ENCODE data around the gene INPP5D.
"Not testable (repeated sequence)": the region's sequence is repeated elsewhere in the genome, so short reads cannot be mapped to it uniquely, and the experiment has no call there.

INPP5D gene

GRCh38 chr2:233147829-233148167, 87.7 kb downstream of the INPP5D start:
- no peak overlapping the region for H3K27ac ChIP-seq (ENCODE audit: low read depth, low read length)
- H3K27me3 ChIP-seq (ENCODE audit: insufficient read depth, low read length): peaks cover 83% of the 10 kb centered on the region
- H3K4me3 ChIP-seq (ENCODE audit: low read depth, low read length): no peak overlapping the region
- H2AFZ ChIP-seq (ENCODE audit: low read length, unreplicated experiment): no peak overlapping the region
- no peaks in the 10 kb centered on the region for H3K4me1 ChIP-seq (ENCODE audit: control insufficient read depth, insufficient read depth, low read length, unreplicated experiment)
- H3K36me3 ChIP-seq (ENCODE audit: insufficient read depth, low read length): no peaks in the 10 kb centered on the region
- no peaks in the 10 kb centered on the region for H3K79me2 ChIP-seq (ENCODE audit: control insufficient read depth, insufficient read depth, low read length, unreplicated experiment)

DNA sequence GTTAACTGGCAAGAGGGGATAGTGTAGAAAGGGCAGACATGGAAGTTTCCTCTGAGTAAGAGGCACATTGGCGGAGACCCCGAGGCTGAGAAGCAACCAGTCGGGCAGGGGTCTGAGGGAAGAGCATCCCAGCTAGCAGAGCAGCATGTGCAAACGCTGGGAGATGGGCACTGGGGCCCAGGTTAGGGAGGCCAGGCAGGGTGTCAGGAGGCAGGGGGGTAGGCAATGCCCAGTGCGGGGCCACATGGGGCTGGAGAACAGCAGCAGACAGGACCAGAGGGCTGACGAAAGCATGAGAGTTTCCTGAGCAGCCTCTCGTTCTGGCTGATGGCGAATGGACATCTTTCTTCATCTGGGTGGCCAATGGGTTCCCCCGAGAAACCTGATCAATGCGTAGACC, 88.2 kb downstream of the INPP5D start:
- no peaks in the 10 kb centered on the region for H3K36me3 ChIP-seq (ENCODE audit: insufficient read depth, low read length)
- H3K27ac ChIP-seq (ENCODE audit: low read depth, low read length): no peak overlapping the region
- no peak overlapping the region for H3K4me3 ChIP-seq (ENCODE audit: low read depth, low read length)
- H2AFZ ChIP-seq (ENCODE audit: low read length, unreplicated experiment): no peak overlapping the region
- no peaks in the 10 kb centered on the region for H3K4me1 ChIP-seq (ENCODE audit: control insufficient read depth, insufficient read depth, low read length, unreplicated experiment)
- H3K79me2 ChIP-seq (ENCODE audit: control insufficient read depth, insufficient read depth, low read length, unreplicated experiment): no peaks in the 10 kb centered on the region
- H3K27me3 ChIP-seq (ENCODE audit: insufficient read depth, low read length): peaks cover 81% of the 10 kb centered on the region

DNA sequence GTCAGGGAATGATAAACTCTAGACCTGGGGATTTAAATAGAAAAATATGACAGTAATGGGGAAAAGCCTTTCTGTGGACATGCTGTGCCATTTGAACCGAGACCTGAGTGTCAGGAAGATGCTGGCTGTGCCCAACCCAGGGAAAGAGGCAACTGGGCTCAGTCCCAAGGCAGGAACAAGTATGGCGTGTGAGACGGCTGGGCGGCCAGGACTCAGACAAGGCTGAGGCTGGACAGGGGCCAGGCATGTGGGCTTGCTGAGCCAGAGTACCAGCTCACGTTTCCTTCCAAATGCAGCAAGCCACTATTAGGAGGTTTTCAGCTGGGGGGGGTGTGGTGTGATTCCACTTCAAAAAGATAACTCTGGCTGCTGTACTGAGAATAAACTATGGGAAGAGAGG, 92.4 kb downstream of the INPP5D start:
- Histone ChIP-seq H3K27me3 (ENCODE audit: insufficient read depth, low read length) (peaks cover 49% of the 10 kb centered on the region), H3K79me2 (ENCODE audit: control insufficient read depth, insufficient read depth, low read length, unreplicated experiment) (no peaks in the 10 kb centered on the region), H3K4me1 (ENCODE audit: control insufficient read depth, insufficient read depth, low read length, unreplicated experiment) (no peaks in the 10 kb centered on the region), H3K4me3 (ENCODE audit: low read depth, low read length) (no peak overlapping the region), H2AFZ (ENCODE audit: low read length, unreplicated experiment) (no peak overlapping the region), H3K27ac (ENCODE audit: low read depth, low read length) (no peak overlapping the region), H3K36me3 (ENCODE audit: insufficient read depth, low read length) (no peaks in the 10 kb centered on the region)

DNA sequence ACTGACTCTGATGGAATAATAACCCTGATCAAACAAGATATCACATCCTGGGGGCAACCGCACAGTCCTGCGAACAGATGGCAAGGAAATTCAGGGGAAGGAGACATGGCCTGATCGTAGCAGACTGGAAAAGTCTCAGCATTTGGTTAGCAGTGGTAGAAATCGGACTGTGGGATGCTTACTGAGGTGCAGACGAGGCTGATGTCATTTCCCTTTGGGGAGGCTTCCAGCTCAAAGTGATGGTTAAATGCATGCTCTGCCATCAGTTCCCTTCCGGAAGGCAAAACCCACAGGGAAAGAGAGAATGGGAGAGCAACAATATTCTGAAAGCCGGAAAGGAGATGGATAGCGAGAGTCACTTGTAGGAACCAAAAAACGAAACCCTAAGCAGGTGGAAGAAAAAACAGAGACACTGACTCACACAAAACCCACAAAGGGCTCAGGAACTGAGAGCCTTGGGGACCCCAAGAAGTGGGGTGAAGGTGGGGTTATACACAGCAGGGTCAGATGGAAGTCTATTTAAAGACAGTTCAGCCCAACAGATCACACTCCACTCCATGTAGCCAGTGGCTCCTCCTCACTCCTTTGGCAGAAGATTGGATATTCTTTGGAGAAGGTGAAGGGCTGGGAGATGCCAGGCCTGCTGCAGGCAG, 93.1 kb downstream of the INPP5D start:
- Histone ChIP-seq H3K27ac (ENCODE audit: low read depth, low read length) (no peak overlapping the region), H3K27me3 (ENCODE audit: insufficient read depth, low read length) (peaks cover 46% of the 10 kb centered on the region), H2AFZ (ENCODE audit: low read length, unreplicated experiment) (no peak overlapping the region), H3K79me2 (ENCODE audit: control insufficient read depth, insufficient read depth, low read length, unreplicated experiment) (no peaks in the 10 kb centered on the region), H3K36me3 (ENCODE audit: insufficient read depth, low read length) (no peaks in the 10 kb centered on the region), H3K4me3 (ENCODE audit: low read depth, low read length) (no peak overlapping the region), H3K4me1 (ENCODE audit: control insufficient read depth, insufficient read depth, low read length, unreplicated experiment) (no peaks in the 10 kb centered on the region)

DNA sequence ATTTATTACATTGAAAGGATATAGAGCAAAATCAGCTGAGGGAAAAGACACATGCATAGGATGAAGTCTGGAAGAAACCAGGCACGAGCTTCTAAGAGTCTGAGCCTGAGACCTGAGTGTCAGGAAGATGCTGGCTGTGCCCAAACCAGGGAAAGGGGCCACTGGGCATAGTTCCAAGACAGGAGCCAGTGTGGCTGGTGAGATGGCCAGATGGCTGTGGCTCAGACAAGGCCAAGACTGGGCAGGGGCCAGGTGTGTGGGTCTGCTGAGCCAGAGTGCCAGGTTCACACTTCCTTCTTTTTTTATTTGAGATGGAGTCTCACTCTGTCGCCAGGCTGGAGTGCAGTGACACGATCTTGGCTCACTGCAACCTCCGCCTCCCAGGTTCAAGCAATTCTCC, 95.9 kb downstream of the INPP5D start:
- H3K79me2 ChIP-seq (ENCODE audit: control insufficient read depth, insufficient read depth, low read length, unreplicated experiment): no peaks in the 10 kb centered on the region
- H3K4me3 ChIP-seq (ENCODE audit: low read depth, low read length): no peak overlapping the region
- H2AFZ ChIP-seq (ENCODE audit: low read length, unreplicated experiment): no peak overlapping the region
- H3K36me3 ChIP-seq (ENCODE audit: insufficient read depth, low read length): no peaks in the 10 kb centered on the region
- H3K27ac ChIP-seq (ENCODE audit: low read depth, low read length): no peak overlapping the region
- H3K4me1 ChIP-seq (ENCODE audit: control insufficient read depth, insufficient read depth, low read length, unreplicated experiment): no peaks in the 10 kb centered on the region
- H3K27me3 ChIP-seq (ENCODE audit: insufficient read depth, low read length): peaks cover 32% of the 10 kb centered on the region

- not testable (repeated sequence) for H3K27ac ChIP-seq (ENCODE audit: low read depth, low read length); H3K36me3 ChIP-seq (ENCODE audit: insufficient read depth, low read length); H3K79me2 ChIP-seq (ENCODE audit: control insufficient read depth, insufficient read depth, low read length, unreplicated experiment); H2AFZ ChIP-seq (ENCODE audit: low read length, unreplicated experiment); H3K4me1 ChIP-seq (ENCODE audit: control insufficient read depth, insufficient read depth, low read length, unreplicated experiment); H3K4me3 ChIP-seq (ENCODE audit: low read depth, low read length)
- H3K27me3 ChIP-seq (ENCODE audit: insufficient read depth, low read length): peaks cover 28% of the 10 kb centered on the region
Measured at GRCh38 chr2:233156461-233156860, 96.3 kb downstream of the INPP5D start.

DNA sequence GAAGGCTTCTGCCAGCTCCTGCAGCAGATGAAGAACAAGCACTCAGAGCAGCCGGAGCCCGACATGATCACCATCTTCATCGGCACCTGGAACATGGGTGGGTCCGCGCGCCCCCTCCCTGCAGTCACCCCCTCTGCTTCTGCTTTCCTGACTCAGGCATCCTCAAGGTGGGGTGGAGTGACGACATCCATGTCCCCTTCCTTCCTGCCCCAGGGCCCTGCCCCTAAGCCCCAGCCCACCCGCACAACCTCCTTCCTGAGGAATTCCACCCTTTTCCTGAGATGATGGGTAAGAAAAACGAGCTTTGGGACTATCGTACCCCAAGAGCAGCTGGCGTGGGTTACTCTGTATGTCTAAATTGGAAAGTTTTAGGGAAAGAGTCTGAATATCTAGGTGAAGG, 101.6 kb downstream of the INPP5D start:
- Histone ChIP-seq H3K36me3 (ENCODE audit: insufficient read depth, low read length) (no peaks in the 10 kb centered on the region), H3K27me3 (ENCODE audit: insufficient read depth, low read length) (peaks cover 23% of the 10 kb centered on the region), H3K27ac (ENCODE audit: low read depth, low read length) (no peak overlapping the region), H3K79me2 (ENCODE audit: control insufficient read depth, insufficient read depth, low read length, unreplicated experiment) (no peaks in the 10 kb centered on the region), H3K4me3 (ENCODE audit: low read depth, low read length) (no peak overlapping the region), H3K4me1 (ENCODE audit: control insufficient read depth, insufficient read depth, low read length, unreplicated experiment) (no peaks in the 10 kb centered on the region), H2AFZ (ENCODE audit: low read length, unreplicated experiment) (no peak overlapping the region)

DNA sequence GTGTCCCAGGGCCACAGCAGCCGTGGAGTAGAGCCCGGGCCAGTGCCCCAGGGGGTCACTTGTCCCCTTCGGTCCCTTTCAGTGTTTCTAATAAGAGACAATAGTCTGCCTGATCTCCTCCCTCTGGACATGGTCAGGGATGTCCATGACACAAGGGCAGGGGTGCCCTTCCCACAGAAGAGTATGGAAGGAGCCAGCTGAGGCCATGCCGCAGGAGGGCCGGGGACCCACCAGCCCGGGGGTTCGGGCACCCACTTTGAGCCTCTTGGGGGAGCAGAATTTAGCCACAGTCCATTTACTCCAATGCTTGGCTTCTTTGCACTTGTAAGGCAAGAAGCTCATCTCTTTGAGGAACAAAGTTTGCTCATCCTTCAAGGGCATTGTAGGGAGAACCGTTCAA, 102.6 kb downstream of the INPP5D start:
- no peaks in the 10 kb centered on the region for H3K36me3 ChIP-seq (ENCODE audit: insufficient read depth, low read length)
- no peak overlapping the region for H2AFZ ChIP-seq (ENCODE audit: low read length, unreplicated experiment)
- no peak overlapping the region for H3K27ac ChIP-seq (ENCODE audit: low read depth, low read length)
- no peaks in the 10 kb centered on the region for H3K79me2 ChIP-seq (ENCODE audit: control insufficient read depth, insufficient read depth, low read length, unreplicated experiment)
- no peaks in the 10 kb centered on the region for H3K4me1 ChIP-seq (ENCODE audit: control insufficient read depth, insufficient read depth, low read length, unreplicated experiment)
- no peak overlapping the region for H3K4me3 ChIP-seq (ENCODE audit: low read depth, low read length)
- H3K27me3 ChIP-seq (ENCODE audit: insufficient read depth, low read length): peaks cover 18% of the 10 kb centered on the region

DNA sequence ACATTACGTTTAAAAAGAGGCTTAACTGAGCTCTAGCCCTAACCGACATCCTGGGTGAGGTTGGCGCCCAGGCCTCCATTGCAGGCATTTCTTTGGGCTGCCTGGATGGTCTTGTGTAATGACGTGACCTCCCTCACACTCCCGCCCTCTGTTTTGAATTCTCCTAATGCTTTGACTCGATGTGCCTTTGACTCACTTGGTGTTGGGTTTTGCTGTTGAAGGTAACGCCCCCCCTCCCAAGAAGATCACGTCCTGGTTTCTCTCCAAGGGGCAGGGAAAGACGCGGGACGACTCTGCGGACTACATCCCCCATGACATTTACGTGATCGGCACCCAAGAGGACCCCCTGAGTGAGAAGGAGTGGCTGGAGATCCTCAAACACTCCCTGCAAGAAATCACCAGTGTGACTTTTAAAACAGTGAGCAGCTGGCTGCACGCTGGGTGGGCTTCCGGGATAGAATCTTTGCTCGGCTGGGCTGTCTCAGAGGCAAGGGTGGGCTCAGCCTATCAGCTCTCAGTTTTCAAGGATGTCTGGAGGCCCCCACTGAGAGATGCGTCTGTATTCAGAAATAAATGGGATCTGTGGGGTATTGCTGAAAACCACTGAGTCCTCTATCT, 103.5 kb downstream of the INPP5D start:
- H3K4me3 ChIP-seq (ENCODE audit: low read depth, low read length): no peak overlapping the region
- H3K27me3 ChIP-seq (ENCODE audit: insufficient read depth, low read length): peaks cover 15% of the 10 kb centered on the region
- H3K36me3 ChIP-seq (ENCODE audit: insufficient read depth, low read length): no peaks in the 10 kb centered on the region
- H3K27ac ChIP-seq (ENCODE audit: low read depth, low read length): no peak overlapping the region
- H2AFZ ChIP-seq (ENCODE audit: low read length, unreplicated experiment): no peak overlapping the region
- no peaks in the 10 kb centered on the region for H3K4me1 ChIP-seq (ENCODE audit: control insufficient read depth, insufficient read depth, low read length, unreplicated experiment)
- H3K79me2 ChIP-seq (ENCODE audit: control insufficient read depth, insufficient read depth, low read length, unreplicated experiment): no peaks in the 10 kb centered on the region

DNA sequence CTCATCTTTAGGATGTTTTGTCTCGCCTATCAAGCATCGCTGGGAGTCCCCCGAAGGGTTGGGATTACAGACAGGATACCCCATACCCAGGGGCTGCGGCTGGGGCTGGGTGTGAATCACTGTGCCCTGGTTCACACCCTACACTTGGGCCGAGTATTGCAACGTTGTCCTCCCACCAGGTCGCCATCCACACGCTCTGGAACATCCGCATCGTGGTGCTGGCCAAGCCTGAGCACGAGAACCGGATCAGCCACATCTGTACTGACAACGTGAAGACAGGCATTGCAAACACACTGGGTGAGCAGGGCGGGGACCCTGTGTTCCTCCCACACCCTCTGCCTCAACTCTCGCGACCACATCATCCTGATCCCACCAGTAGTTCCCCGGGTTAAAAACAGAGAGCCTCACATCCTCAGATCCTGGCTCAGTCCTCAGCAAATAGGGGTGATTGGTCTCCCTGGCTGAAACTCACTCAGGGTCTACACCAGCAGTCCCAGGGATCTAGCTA, 104.0 kb downstream of the INPP5D start:
- H3K27ac ChIP-seq (ENCODE audit: low read depth, low read length): no peak overlapping the region

DNA sequence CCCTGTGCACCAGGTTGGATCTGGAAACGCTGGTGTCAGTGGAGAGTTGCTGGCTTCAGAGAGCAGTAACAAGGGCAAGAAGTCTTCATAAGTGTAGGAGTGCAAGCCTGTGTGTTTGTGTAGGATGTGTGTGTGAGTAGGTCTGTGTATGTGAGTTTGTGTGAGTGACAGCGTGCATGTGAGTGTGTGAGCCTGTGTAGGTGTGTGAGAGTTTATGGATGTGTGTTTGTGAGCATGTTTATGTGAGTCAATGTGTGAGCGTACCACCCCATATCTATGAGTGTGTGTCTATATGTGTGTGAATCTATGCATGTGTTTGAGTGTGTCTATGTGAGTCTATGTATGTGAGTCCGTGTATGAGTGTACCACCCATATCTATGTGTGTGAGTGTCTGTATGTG, 104.8 kb downstream of the INPP5D start:
- Histone ChIP-seq H2AFZ (ENCODE audit: low read length, unreplicated experiment) (no peak overlapping the region), H3K4me1 (ENCODE audit: control insufficient read depth, insufficient read depth, low read length, unreplicated experiment) (no peaks in the 10 kb centered on the region), H3K36me3 (ENCODE audit: insufficient read depth, low read length) (no peaks in the 10 kb centered on the region), H3K4me3 (ENCODE audit: low read depth, low read length) (no peak overlapping the region), H3K27ac (ENCODE audit: low read depth, low read length) (no peak overlapping the region), H3K27me3 (ENCODE audit: insufficient read depth, low read length) (peaks cover 23% of the 10 kb centered on the region), H3K79me2 (ENCODE audit: control insufficient read depth, insufficient read depth, low read length, unreplicated experiment) (no peaks in the 10 kb centered on the region)

More for the DNA sequence above, 104.0 kb downstream of the INPP5D start:
- Histone ChIP-seq H3K4me1 (ENCODE audit: control insufficient read depth, insufficient read depth, low read length, unreplicated experiment) (no peaks in the 10 kb centered on the region), H3K36me3 (ENCODE audit: insufficient read depth, low read length) (no peaks in the 10 kb centered on the region), H3K27me3 (ENCODE audit: insufficient read depth, low read length) (peaks cover 20% of the 10 kb centered on the region), H3K4me3 (ENCODE audit: low read depth, low read length) (no peak overlapping the region), H2AFZ (ENCODE audit: low read length, unreplicated experiment) (no peak overlapping the region), H3K79me2 (ENCODE audit: control insufficient read depth, insufficient read depth, low read length, unreplicated experiment) (no peaks in the 10 kb centered on the region)
